Stomach (tissue), 4 donors: ENCODE results near the gene TCF12.

Experiments used
- CTCF ChIP-seq, 7 experiments: fragments of 450-650 bp in 4 of 7; fragments of 200-600 bp in 3 of 7; sonication (generic) in 3 of 7; IDR thresholded peaks; one replicate each; pipeline ENCODE4 v1.5.1; 2016 to 2019; ENCODE audit warnings: antibody characterized with exemption in 7 of 7, control low read depth in 2 of 7, mild to moderate bottlenecking in 1 of 7
- EP300 ChIP-seq: sonication (generic); formaldehyde crosslinking; IDR thresholded peaks from one replicate; pipeline ENCODE4 v1.6.1; 2017; ENCODE audit warnings: antibody characterized with exemption
- POLR2A ChIP-seq, 4 donors: fragments of 450-650 bp; IDR thresholded peaks; one replicate each; pipeline ENCODE4 v1.6.1; 2016; ENCODE audit warnings: antibody characterized with exemption in 4 of 4, control low read depth in 2 of 4, mild to moderate bottlenecking in 1 of 4, moderate library complexity in 1 of 4
- POLR2AphosphoS5 ChIP-seq, 3 donors: sonication (generic); formaldehyde crosslinking; IDR thresholded peaks; one replicate each; pipeline ENCODE4 v1.6.1; 2016; ENCODE audit warnings: antibody characterized with exemption in 3 of 3

DNA sequence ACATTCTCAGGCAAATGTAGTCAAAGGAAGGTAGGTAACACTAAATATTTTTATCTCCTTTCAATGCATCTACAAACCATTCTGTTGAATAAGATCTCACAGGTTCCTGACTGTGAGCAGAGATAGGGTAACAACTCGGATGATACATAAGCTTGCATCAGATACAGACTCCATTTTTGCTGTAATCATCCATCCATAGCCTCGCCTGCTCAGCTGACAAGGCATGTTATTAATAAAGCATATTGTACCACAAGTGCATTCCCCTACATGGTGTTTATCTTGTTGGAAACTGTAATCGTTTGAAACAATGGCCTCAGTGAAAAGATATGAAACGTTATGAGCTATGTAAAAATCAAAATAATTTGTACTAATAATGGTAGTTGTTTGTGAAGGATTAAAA is 35.4 kb upstream of the TCF12 start:
- TF ChIP-seq POLR2A (IDR thresholded peaks at IDR 0.05): no peak
- TF ChIP-seq CTCF (IDR thresholded peaks at IDR 0.05): no peak
- TF ChIP-seq POLR2AphosphoS5 (IDR thresholded peaks at IDR 0.05): no peak
- no peak for TF ChIP-seq EP300
